Mucosa of descending colon (tissue), 3 donors: ENCODE measurements around the gene KRTAP4-9. TPM values are rescaled to one million over a fixed set of nuclear protein-coding genes. Genes with fewer than 3 reads are reported as not detected.
"Not testable (repeated sequence)": the region's sequence is repeated elsewhere in the genome, so short reads cannot be mapped to it uniquely, and the experiment has no call there.

Source experiments
- ATAC-seq: fragments of 200-7000 bp; cut with Tn5 transposase; one replicate; pipeline ENCODE4 v1.9.1; 2020; ENCODE audit warnings: mild to moderate bottlenecking, moderate library complexity
- DNase-seq, 3 donors: peaks; one replicate each; pipeline ENCODE4 v3.0.0-alpha.2; 2020
- H3K36me3 ChIP-seq: fragments of 200-600 bp; one replicate; pipeline ENCODE4 v1.8.0; 2021; ENCODE audit warnings: low read depth, mild to moderate bottlenecking
- H3K4me1 ChIP-seq: fragments of 200-600 bp; one replicate; pipeline ENCODE4 v1.8.0; 2021; ENCODE audit warnings: low read depth, mild to moderate bottlenecking
- H3K4me3 ChIP-seq: fragments of 200-600 bp; one replicate; pipeline ENCODE4 v1.8.0; 2021; ENCODE audit warnings: mild to moderate bottlenecking
- H3K9me3 ChIP-seq: fragments of 200-600 bp; one replicate; pipeline ENCODE4 v1.8.0; 2021; ENCODE audit warnings: mild to moderate bottlenecking
- intact Hi-C, 2 donors: fragments of 100-400 bp; cut with DNase I in 1 of 2; cut with micrococcal nuclease in 1 of 2; formaldehyde crosslinking; loops; one replicate each; pipeline versions ENCODE4 v1.11.0 to v1.11.1; 2022; cut with DNase I, micrococcal nuclease
- total RNA-seq, 3 donors: library from RNA; stranded (reverse); fragmentation: NEBNext Ultra II Directional in 2 of 3; extraction: Animal tissue kit (Norgen Biotek cat#: 25700) in 2 of 3; gene quantifications; one replicate each; pipeline versions ENCODE4 v1.2.1 to v1.2.4, GENCODE V29; 2021 to 2023
- TF ChIP-seq, protein P1 (sequence below): fragments of 200-600 bp; IDR thresholded peaks from one replicate; pipeline ENCODE4 v1.8.0; 2022; ENCODE audit warnings: antibody characterized with exemption, mild to moderate bottlenecking
- donor health status: DM: no; HTN: no; CAD: no; lungs with moderate emphysema.
- donor health status: DM: no; HTN: no; CAD: no.
- donor health status: DM: no; HTN: yes; CAD: no.

KRTAP4-9 gene
- total RNA-seq, 3 donors from 2014 or later = not detected

DNA sequence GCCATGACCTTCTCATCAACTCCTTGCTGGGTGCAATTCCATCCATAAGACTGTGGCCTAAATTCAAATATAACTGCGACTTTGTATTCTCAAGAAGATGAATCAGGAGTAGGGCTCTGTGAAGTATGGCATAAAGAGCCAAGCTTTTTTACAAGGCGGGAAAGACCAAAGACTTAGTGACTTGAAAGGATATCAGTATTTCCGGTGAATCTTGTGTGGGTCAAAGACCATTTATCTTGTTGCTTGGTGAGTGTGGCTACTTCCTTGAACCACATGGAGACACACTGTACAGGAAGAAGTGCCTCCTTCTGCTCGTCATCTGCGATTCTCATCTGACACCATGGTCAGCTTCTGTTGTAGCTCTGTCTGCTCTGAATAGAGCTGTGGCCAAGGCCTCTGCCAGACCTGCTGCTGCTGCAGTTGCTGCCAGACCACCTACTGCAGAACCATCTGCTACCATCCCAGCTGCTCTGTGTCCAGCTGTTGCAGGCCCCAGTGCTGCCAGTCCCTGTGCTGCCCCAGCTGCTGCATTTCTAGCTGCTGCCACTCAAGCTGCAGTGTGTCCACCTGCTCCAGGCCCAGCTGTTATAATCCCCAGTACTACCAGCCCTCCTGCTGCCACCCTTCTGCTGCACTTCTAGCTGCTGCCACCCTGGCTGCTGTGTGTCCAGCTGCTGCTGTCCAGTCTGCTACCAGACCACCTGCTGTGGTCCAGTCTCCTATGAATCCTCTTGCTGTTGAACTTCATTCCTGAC, 33.4 kb upstream of the KRTAP4-9 start:
- Histone ChIP-seq H3K4me1 (no peaks in the 10 kb centered on the region), H3K9me3 (no peaks in the 10 kb centered on the region), H3K36me3 (no peaks in the 10 kb centered on the region), H3K4me3 (no peak overlapping the region)
- intact Hi-C loops = no loop called here
- TF ChIP-seq, protein P1, sequence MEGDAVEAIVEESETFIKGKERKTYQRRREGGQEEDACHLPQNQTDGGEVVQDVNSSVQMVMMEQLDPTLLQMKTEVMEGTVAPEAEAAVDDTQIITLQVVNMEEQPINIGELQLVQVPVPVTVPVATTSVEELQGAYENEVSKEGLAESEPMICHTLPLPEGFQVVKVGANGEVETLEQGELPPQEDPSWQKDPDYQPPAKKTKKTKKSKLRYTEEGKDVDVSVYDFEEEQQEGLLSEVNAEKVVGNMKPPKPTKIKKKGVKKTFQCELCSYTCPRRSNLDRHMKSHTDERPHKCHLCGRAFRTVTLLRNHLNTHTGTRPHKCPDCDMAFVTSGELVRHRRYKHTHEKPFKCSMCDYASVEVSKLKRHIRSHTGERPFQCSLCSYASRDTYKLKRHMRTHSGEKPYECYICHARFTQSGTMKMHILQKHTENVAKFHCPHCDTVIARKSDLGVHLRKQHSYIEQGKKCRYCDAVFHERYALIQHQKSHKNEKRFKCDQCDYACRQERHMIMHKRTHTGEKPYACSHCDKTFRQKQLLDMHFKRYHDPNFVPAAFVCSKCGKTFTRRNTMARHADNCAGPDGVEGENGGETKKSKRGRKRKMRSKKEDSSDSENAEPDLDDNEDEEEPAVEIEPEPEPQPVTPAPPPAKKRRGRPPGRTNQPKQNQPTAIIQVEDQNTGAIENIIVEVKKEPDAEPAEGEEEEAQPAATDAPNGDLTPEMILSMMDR = no peak
- no peak for ATAC-seq
- DNase-seq = no peak

DNA sequence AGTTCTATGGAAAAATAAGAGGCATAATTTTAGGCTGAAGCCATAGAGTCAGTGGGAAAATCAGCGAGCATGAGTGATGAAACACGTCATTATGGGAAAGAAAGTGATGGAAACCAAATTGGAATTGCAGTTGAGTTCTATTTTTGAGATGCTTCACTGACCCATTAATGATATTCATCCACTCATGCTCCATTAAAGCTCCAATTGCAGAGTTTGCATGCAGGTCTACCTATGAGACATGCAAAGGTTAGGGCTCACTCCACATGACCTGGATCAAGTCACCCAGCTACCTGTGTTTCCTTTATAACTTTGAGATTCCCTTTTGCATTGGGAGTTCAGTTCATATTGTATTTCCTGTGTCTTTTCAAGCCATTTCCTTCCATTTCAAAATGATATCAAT, 31.5 kb upstream of the KRTAP4-9 start:
- TF ChIP-seq, protein P1 = no peak
- no peak for ATAC-seq

DNA sequence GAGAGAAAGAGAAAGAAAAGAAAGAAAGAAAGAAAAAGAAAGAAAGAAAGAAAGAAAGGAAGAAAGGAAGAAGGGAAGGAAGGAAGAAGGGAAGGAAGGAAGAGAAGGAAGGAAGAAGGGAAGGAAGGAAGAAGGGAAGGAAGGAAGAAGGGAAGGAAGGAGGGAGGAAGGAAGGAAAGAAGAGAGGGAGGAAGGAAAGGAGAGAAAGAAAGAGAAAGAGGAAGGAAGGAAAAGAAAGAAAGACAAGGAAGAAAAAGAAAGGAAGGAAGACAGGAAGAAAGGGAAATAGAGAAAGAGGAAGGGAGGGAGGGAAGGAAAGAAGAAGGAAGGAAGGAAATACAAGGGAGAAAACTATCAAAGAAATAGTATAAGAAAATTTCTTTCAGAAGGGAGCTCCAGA, 28.4 kb upstream of the KRTAP4-9 start:
- Histone ChIP-seq H3K36me3 (no peaks in the 10 kb centered on the region), H3K4me3 (no peak overlapping the region), H3K4me1 (no peaks in the 10 kb centered on the region), H3K9me3 (no peaks in the 10 kb centered on the region)
- no peak for ATAC-seq
- TF ChIP-seq, protein P1 = no peak
- no peak for DNase-seq
- intact Hi-C loops = no loop called here

More for the DNA sequence above, 31.5 kb upstream of the KRTAP4-9 start:
- Histone ChIP-seq H3K4me3 (no peak overlapping the region), H3K4me1 (no peaks in the 10 kb centered on the region), H3K36me3 (no peaks in the 10 kb centered on the region), H3K9me3 (no peaks in the 10 kb centered on the region)
- DNase-seq = no peak
- intact Hi-C loops = no loop called here

DNA sequence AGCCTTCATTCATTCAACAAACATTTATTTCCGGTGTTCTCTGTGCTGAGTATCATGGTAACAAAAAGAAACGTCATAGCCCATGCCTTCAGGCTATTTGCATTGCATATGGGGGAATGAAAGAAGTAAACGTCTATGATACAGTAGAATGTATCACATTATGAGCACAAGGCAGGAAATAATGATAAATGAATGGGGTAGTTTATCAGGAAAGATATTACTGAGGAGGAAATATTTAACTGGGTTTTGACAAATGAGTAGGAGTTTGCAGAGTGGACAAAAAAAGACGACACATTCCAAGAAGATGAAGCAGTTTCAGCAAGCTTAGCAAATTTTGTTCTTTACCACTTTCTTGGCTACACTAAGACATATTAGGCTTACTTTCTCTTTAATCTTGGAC, 22.6 kb upstream of the KRTAP4-9 start:
- TF ChIP-seq, protein P1 = no peak
- H3K9me3 ChIP-seq = no peaks in the 10 kb centered on the region
- intact Hi-C loops = no loop called here
- no peaks in the 10 kb centered on the region for H3K4me1 ChIP-seq
- H3K36me3 ChIP-seq = no peaks in the 10 kb centered on the region
- DNase-seq = no peak
- H3K4me3 ChIP-seq = no peak overlapping the region
- no peak for ATAC-seq

GRCh38 chr17:41083427-41083826, 21.8 kb upstream of the KRTAP4-9 start:
- H3K4me1 ChIP-seq, H3K36me3 ChIP-seq, H3K9me3 ChIP-seq, DNase-seq, H3K4me3 ChIP-seq, intact Hi-C loops, ATAC-seq: not testable (repeated sequence)

DNA sequence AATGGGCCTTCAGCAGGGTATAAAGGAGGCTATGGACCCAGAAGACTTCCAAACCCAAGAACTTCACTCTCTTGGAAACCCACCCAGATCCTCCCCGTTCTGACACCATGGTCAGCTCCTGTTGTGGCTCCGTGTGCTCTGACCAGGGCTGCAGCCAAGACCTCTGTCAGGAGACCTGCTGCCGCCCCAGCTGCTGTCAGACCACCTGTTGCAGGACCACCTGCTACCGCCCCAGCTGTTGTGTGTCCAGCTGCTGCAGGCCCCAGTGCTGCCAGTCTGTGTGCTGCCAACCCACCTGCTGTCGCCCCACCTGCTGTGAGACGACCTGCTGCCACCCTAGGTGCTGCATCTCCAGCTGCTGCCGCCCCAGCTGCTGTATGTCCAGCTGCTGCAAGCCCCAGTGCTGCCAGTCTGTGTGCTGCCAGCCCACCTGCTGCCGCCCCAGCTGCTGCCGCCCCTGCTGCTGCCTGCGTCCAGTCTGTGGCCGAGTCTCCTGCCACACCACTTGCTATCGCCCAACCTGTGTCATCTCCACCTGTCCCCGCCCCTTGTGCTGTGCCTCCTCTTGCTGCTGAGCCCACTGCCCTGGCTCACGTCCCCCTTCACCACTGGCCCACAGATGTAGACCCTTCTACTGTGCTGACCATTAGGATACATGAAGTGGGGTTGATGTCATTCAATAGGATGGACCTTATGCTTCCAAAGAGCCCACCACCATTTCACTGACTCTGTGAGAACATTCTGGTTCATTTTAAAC, 20.9 kb upstream of the KRTAP4-9 start, which contains the start of gene KRTAP4-7:
KRTAP4-7 (plus strand) TSS at position 51 of the 757 bp plus-strand sequence; CDS start at position 108, 57 bp downstream.
- H3K36me3 ChIP-seq, ATAC-seq, DNase-seq, H3K4me1 ChIP-seq, H3K4me3 ChIP-seq, H3K9me3 ChIP-seq, intact Hi-C loops: not testable (repeated sequence)

GRCh38 chr17:41088760-41089352, 16.3 kb upstream of the KRTAP4-9 start:
- H3K4me1 ChIP-seq, intact Hi-C loops: not testable (repeated sequence)

More at GRCh38 chr17:41088760-41089352, 16.3 kb upstream of the KRTAP4-9 start:
- not testable (repeated sequence) for DNase-seq, H3K36me3 ChIP-seq, ATAC-seq, H3K9me3 ChIP-seq, H3K4me3 ChIP-seq
